WTC11 (cell line): ENCODE results near the gene RFC5.

Experiments used
- ATF1 ChIP-seq: sonication (generic); formaldehyde crosslinking; IDR thresholded peaks from 2 replicates; pipeline ENCODE4 v1.8.1; 2023; ENCODE audit warnings: mild to moderate bottlenecking, moderate library complexity, missing genetic modification reagents
- ELF4 ChIP-seq: sonication (generic); formaldehyde crosslinking; IDR thresholded peaks from 2 replicates; pipeline ENCODE4 v1.8.1; 2022; ENCODE audit warnings: low read depth, mild to moderate bottlenecking, moderate library complexity, missing genetic modification reagents
- ETV6 ChIP-seq: sonication (generic); formaldehyde crosslinking; IDR thresholded peaks from 2 replicates; pipeline ENCODE4 v1.8.1; 2022; ENCODE audit warnings: mild to moderate bottlenecking, missing genetic modification reagents
- GABPB1 ChIP-seq: sonication (generic); formaldehyde crosslinking; IDR thresholded peaks from 2 replicates; pipeline ENCODE4 v1.8.1; 2023; ENCODE audit warnings: mild to moderate bottlenecking, missing genetic modification reagents
- JUN ChIP-seq: sonication (generic); formaldehyde crosslinking; IDR thresholded peaks from 2 replicates; pipeline ENCODE4 v1.8.0; 2023; ENCODE audit warnings: mild to moderate bottlenecking, missing genetic modification reagents
- NR1H2 ChIP-seq: sonication (generic); formaldehyde crosslinking; IDR thresholded peaks from 2 replicates; pipeline ENCODE4 v1.9.0; 2021; ENCODE audit warnings: mild to moderate bottlenecking, moderate library complexity, missing genetic modification reagents
- ZNF423 ChIP-seq: fragments of 250-450 bp; sonication (Bioruptor Pico); IDR thresholded peaks from 2 replicates; pipeline ENCODE4 v2.1.2; 2022; ENCODE audit warnings: mild to moderate bottlenecking, moderate library complexity
- TF ChIP-seq, protein P1 (sequence below): sonication (generic); formaldehyde crosslinking; IDR thresholded peaks from 2 replicates; pipeline ENCODE4 v1.8.1; 2022; ENCODE audit warnings: low read depth, mild to moderate bottlenecking, moderate library complexity, missing genetic modification reagents, borderline replicate concordance
- TF ChIP-seq, protein P2 (sequence below): fragments of 200-600 bp; IDR thresholded peaks from 2 replicates; pipeline ENCODE4 v1.8.0; 2022; ENCODE audit warnings: antibody characterized with exemption

DNA sequence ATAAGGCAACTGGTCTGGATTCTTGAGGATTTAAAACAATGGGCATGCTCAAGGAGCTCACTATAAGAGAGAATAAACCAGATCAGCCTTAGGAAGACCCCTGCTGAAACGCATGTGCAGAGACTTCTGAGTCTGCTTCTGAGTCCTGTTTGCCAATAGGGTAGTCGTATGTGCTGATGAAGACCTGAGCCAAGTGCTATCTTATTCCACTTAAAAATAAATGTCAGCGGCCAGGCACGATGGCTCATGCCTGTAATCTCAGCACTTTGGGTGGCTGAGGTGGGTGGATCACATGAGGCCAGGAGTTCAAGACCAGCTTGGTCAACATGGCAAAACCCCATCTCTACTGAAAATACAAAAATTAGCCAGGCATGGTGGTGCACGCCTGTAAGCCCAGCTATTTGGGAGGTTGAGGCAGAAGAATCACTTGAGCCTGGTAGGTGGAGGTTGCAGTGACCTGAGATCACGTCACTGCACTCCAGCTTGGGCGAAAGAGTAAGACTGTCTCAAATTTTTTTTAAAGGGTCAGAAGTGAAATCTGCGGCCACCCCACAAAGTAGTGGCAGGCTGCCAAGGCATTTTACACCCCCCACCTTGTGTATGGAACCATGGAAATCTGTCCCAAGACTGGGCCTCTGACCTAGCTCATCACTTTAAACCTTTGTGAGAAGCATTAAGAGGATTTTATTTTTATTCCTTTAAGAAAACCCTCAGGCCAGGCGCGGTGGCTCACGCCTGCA lies 20.3 kb downstream of the RFC5 start:
- TF ChIP-seq ATF1 (CRISPR knock-in tag) = no peak
- TF ChIP-seq, protein P1, sequence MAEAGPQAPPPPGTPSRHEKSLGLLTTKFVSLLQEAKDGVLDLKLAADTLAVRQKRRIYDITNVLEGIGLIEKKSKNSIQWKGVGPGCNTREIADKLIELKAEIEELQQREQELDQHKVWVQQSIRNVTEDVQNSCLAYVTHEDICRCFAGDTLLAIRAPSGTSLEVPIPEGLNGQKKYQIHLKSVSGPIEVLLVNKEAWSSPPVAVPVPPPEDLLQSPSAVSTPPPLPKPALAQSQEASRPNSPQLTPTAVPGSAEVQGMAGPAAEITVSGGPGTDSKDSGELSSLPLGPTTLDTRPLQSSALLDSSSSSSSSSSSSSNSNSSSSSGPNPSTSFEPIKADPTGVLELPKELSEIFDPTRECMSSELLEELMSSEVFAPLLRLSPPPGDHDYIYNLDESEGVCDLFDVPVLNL (CRISPR knock-in tag) = no peak
- no peak for TF ChIP-seq ZNF423 (CRISPR knock-in tag)
- TF ChIP-seq, protein P2, sequence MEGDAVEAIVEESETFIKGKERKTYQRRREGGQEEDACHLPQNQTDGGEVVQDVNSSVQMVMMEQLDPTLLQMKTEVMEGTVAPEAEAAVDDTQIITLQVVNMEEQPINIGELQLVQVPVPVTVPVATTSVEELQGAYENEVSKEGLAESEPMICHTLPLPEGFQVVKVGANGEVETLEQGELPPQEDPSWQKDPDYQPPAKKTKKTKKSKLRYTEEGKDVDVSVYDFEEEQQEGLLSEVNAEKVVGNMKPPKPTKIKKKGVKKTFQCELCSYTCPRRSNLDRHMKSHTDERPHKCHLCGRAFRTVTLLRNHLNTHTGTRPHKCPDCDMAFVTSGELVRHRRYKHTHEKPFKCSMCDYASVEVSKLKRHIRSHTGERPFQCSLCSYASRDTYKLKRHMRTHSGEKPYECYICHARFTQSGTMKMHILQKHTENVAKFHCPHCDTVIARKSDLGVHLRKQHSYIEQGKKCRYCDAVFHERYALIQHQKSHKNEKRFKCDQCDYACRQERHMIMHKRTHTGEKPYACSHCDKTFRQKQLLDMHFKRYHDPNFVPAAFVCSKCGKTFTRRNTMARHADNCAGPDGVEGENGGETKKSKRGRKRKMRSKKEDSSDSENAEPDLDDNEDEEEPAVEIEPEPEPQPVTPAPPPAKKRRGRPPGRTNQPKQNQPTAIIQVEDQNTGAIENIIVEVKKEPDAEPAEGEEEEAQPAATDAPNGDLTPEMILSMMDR = no peak
- no peak for TF ChIP-seq GABPB1 (CRISPR knock-in tag)
- TF ChIP-seq ELF4 = no peak
- TF ChIP-seq NR1H2 (CRISPR knock-in tag) = no peak
- TF ChIP-seq JUN (CRISPR knock-in tag) = no peak
- TF ChIP-seq ETV6 (CRISPR knock-in tag) = no peak
